ENCODE measurements around the gene AMT. TPM values are rescaled to one million over a fixed set of nuclear protein-coding genes. Genes with fewer than 3 reads are reported as not detected.
"Not testable (repeated sequence)": the region's sequence is repeated elsewhere in the genome, so short reads cannot be mapped to it uniquely, and the experiment has no call there.

Gene AMT
- total and polyA plus RNA-seq, 5 experiments from 2014 or later = 1.6 to 9.9 (median 3.1) TPM

- Mint-ChIP-seq H3K4me3 (peak overlapping the region in 9 of 10 donors; percentile 24 to 80 (median 64)), H3K9me3 (no peaks in the 10 kb centered on the region), H3K27ac (peak overlapping the region; percentile 16 to 94 (median 88)), H3K36me3 (peaks cover 0 to 31% (median 8%) of the 10 kb centered on the region in 3 donors), H3K4me1 (peaks cover 20 to 69% (median 57%) of the 10 kb centered on the region in 4 donors), H3K27me3 (no peaks in the 10 kb centered on the region)
- POLR2A ChIA-PET = interaction anchor here (0.7 kb wide), 1 partner anchor 934 kb away, joined by 6 read pairs; no protein-coding TSS in a partner anchor
- ATAC-seq = no peak
- DNase-seq = no peak
These were observed 15.4 kb downstream of the AMT start for GRCh38 chr3:49406571-49407565.

- Mint-ChIP-seq H3K4me3 (peak overlapping the region in 4 of 10 donors; percentile 14 to 52 (median 40)), H3K4me1 (peaks cover 22 to 79% (median 57%) of the 10 kb centered on the region in 4 donors), H3K27ac (peak overlapping the region in 9 of 10 donors; percentile 2 to 91 (median 70)), H3K36me3 (peaks cover 0 to 42% (median 8%) of the 10 kb centered on the region in 3 donors)
- H3K27me3 Mint-ChIP-seq, POLR2A ChIA-PET, DNase-seq, ATAC-seq, H3K9me3 Mint-ChIP-seq: not testable (repeated sequence)
These were observed 16.7 kb downstream of the AMT start for GRCh38 chr3:49405570-49405969.

GRCh38 chr3:49403891-49404290 lies 18.4 kb downstream of the AMT start:
- Mint-ChIP-seq H3K9me3 (no peaks in the 10 kb centered on the region), H3K27ac (peak overlapping the region in 1 of 10 donors; percentile 13)

GRCh38 chr3:49401766-49402165 lies 20.5 kb downstream of the AMT start:
- no peaks in the 10 kb centered on the region for H3K9me3 Mint-ChIP-seq
- no peaks in the 10 kb centered on the region for H3K27me3 Mint-ChIP-seq
- H3K27ac Mint-ChIP-seq = peak overlapping the region in 6 of 10 donors; percentile 12 to 85 (median 60)
- POLR2A ChIA-PET = interaction anchor here (0.6 kb wide), 2 partner anchors 36 to 623 kb away, joined by 3 read pairs; no protein-coding TSS in a partner anchor
- ATAC-seq (no peak), DNase-seq (no peak)
- H3K36me3 Mint-ChIP-seq = peaks cover 0 to 57% (median 10%) of the 10 kb centered on the region in 3 donors
- H3K4me1 Mint-ChIP-seq = peaks cover 20 to 77% (median 56%) of the 10 kb centered on the region in 4 donors
- no peak overlapping the region for H3K4me3 Mint-ChIP-seq

More at GRCh38 chr3:49403891-49404290, 18.4 kb downstream of the AMT start:
- peaks cover 0 to 53% (median 10%) of the 10 kb centered on the region in 3 donors for H3K36me3 Mint-ChIP-seq
- H3K27me3 Mint-ChIP-seq = no peaks in the 10 kb centered on the region
- H3K4me1 Mint-ChIP-seq = peaks cover 21 to 78% (median 56%) of the 10 kb centered on the region in 4 donors
- POLR2A ChIA-PET = interaction anchor here (0.6 kb wide), 1 partner anchor 192 kb away, joined by 3 read pairs; no protein-coding TSS in a partner anchor
- H3K4me3 Mint-ChIP-seq = peak overlapping the region in 2 of 10 donors; percentile 2 to 45
- ATAC-seq = no peak
- no peak for DNase-seq

GRCh38 chr3:49399461-49399860 lies 22.8 kb downstream of the AMT start:
- Mint-ChIP-seq H3K4me3 (peak overlapping the region in 3 of 10 donors; percentile 22 to 37 (median 24)), H3K27ac (peak overlapping the region in 9 of 10 donors; percentile 4 to 60 (median 38)), H3K4me1 (peaks cover 26 to 81% (median 59%) of the 10 kb centered on the region in 4 donors), H3K9me3 (no peaks in the 10 kb centered on the region), H3K27me3 (no peaks in the 10 kb centered on the region), H3K36me3 (peaks cover 0 to 72% (median 12%) of the 10 kb centered on the region in 3 donors)
- POLR2A ChIA-PET = interaction anchor here (1.0 to 1.1 kb wide), 2 partner anchors 10 to 12 kb away, joined by 4 to 8 read pairs; no protein-coding TSS in a partner anchor
- no peak for DNase-seq
- peak in 1 of 2 donors; percentile 39 for ATAC-seq

- POLR2A ChIA-PET = no interaction called here
- Mint-ChIP-seq H3K9me3 (no peaks in the 10 kb centered on the region), H3K4me3 (peak overlapping the region in 5 of 10 donors; percentile 2 to 37 (median 8)), H3K27ac (peak overlapping the region in 8 of 10 donors; percentile 3 to 89 (median 44)), H3K27me3 (no peaks in the 10 kb centered on the region), H3K4me1 (peaks cover 31 to 84% (median 72%) of the 10 kb centered on the region in 4 donors), H3K36me3 (peaks cover 0 to 67% (median 5%) of the 10 kb centered on the region in 3 donors)
- ATAC-seq (peak in 1 of 2 donors; percentile 49), DNase-seq (no peak)
These were observed 24.8 kb downstream of the AMT start for GRCh38 chr3:49397470-49397869.

GRCh38 chr3:49391310-49391709 lies 31.0 kb downstream of the AMT start:
- Mint-ChIP-seq H3K4me1 (peaks cover 26 to 77% (median 68%) of the 10 kb centered on the region in 4 donors), H3K36me3 (peaks cover 0 to 53% (median 2%) of the 10 kb centered on the region in 3 donors), H3K27ac (peak overlapping the region in 1 of 10 donors; percentile 27)
- not testable (repeated sequence) for H3K4me3 Mint-ChIP-seq, H3K9me3 Mint-ChIP-seq, ATAC-seq, DNase-seq, H3K27me3 Mint-ChIP-seq
- POLR2A ChIA-PET = interaction anchor here (0.6 to 1.2 kb wide), 3 partner anchors 12 to 30 kb away, joined by 3 read pairs; no protein-coding TSS in a partner anchor

- Mint-ChIP-seq H3K27ac (peak overlapping the region in 3 of 10 donors; percentile 7 to 52 (median 40)), H3K9me3 (no peaks in the 10 kb centered on the region), H3K4me3 (no peak overlapping the region), H3K36me3 (peaks cover 0 to 35% (median 0%) of the 10 kb centered on the region in 3 donors), H3K27me3 (no peaks in the 10 kb centered on the region), H3K4me1 (peaks cover 19 to 78% (median 65%) of the 10 kb centered on the region in 4 donors)
- DNase-seq (no peak), ATAC-seq (no peak)
- POLR2A ChIA-PET = interaction anchor here (0.9 kb wide), 2 partner anchors 48 to 49 kb away, joined by 3 to 4 read pairs; partner anchors contain the start of gene USP4
These were observed 33.0 kb downstream of the AMT start for GRCh38 chr3:49389297-49389696.

- H3K36me3 Mint-ChIP-seq = peaks cover 0 to 31% (median 0%) of the 10 kb centered on the region in 3 donors
- H3K4me1 Mint-ChIP-seq = peaks cover 22 to 84% (median 68%) of the 10 kb centered on the region in 4 donors
- H3K27me3 Mint-ChIP-seq = no peaks in the 10 kb centered on the region
- POLR2A ChIA-PET = interaction anchor here (0.9 kb wide), 1 partner anchor 47 kb away, joined by 4 read pairs; no protein-coding TSS in a partner anchor
- no peak for DNase-seq
- no peak for ATAC-seq
- H3K9me3 Mint-ChIP-seq = no peaks in the 10 kb centered on the region
- peak overlapping the region in 8 of 10 donors; percentile 3 to 86 (median 40) for H3K27ac Mint-ChIP-seq
- peak overlapping the region in 4 of 10 donors; percentile 1 to 28 (median 14) for H3K4me3 Mint-ChIP-seq
These were observed 33.9 kb downstream of the AMT start for GRCh38 chr3:49388289-49388820.

GRCh38 chr3:49387721-49388120 lies 34.6 kb downstream of the AMT start:
- no peak for ATAC-seq
- POLR2A ChIA-PET = no interaction called here
- peaks cover 20 to 83% (median 66%) of the 10 kb centered on the region in 4 donors for H3K4me1 Mint-ChIP-seq
- H3K27ac Mint-ChIP-seq = peak overlapping the region in 8 of 10 donors; percentile 1 to 86 (median 58)
- peak overlapping the region in 5 of 10 donors; percentile 27 to 50 (median 31) for H3K4me3 Mint-ChIP-seq
- no peaks in the 10 kb centered on the region for H3K27me3 Mint-ChIP-seq
- H3K9me3 Mint-ChIP-seq = no peaks in the 10 kb centered on the region
- DNase-seq = no peak
- peaks cover 0 to 30% (median 0%) of the 10 kb centered on the region in 3 donors for H3K36me3 Mint-ChIP-seq

- POLR2A ChIA-PET = interaction anchor here (0.6 kb wide), 1 partner anchor 176 kb away, joined by 5 read pairs; no protein-coding TSS in a partner anchor
- peaks cover 20 to 83% (median 64%) of the 10 kb centered on the region in 4 donors for H3K4me1 Mint-ChIP-seq
- H3K9me3 Mint-ChIP-seq = no peaks in the 10 kb centered on the region
- H3K27me3 Mint-ChIP-seq = no peaks in the 10 kb centered on the region
- H3K27ac Mint-ChIP-seq = peak overlapping the region; percentile 15 to 79 (median 58)
- H3K36me3 Mint-ChIP-seq = peaks cover 0 to 28% (median 0%) of the 10 kb centered on the region in 3 donors
- DNase-seq = no peak
- ATAC-seq = no peak
- H3K4me3 Mint-ChIP-seq = peak overlapping the region in 5 of 10 donors; percentile 4 to 54 (median 48)
These were observed 36.1 kb downstream of the AMT start for GRCh38 chr3:49386056-49386756.
